Prostate gland (tissue), 2 donors: ENCODE results near the gene ZC3H12A. TPM values are rescaled to one million over a fixed set of nuclear protein-coding genes. Genes with fewer than 3 reads are reported as not detected.

Experiments
- DNase-seq: peaks from one replicate; pipeline ENCODE4 v3.0.0-alpha.2; 2019; ENCODE audit warnings: low spot score
- H3K27ac ChIP-seq, 2 donors: fragments of 200-600 bp; sonication (generic); 2 replicates each; pipeline ENCODE4 v1.5.1; 2017 to 2019
- H3K27me3 ChIP-seq: fragments of 200-600 bp; sonication (generic); replicated peaks from 2 replicates; pipeline ENCODE4 v1.5.1; 2019; ENCODE audit not compliant: insufficient read depth
- H3K36me3 ChIP-seq, 2 donors: fragments of 200-600 bp; sonication (generic); 1 replicate in 1 of 2; 2 replicates in 1 of 2; pipeline versions ENCODE4 v1.5.1 to v1.8.1; 2017 to 2019
- H3K4me1 ChIP-seq: fragments of 200-600 bp; sonication (generic); replicated peaks from 2 replicates; pipeline ENCODE4 v1.5.1; 2019
- H3K4me3 ChIP-seq, 2 donors: fragments of 200-600 bp; sonication (generic); 2 replicates each; pipeline ENCODE4 v1.5.1; 2017 to 2019
- H3K9me3 ChIP-seq: fragments of 200-600 bp; sonication (generic); 2 replicates; pipeline ENCODE4 v1.5.1; 2017
- CTCF ChIP-seq, 4 experiments: fragments of 200-600 bp in 2 of 4; fragments of 450-650 bp in 2 of 4; sonication (generic) in 2 of 4; IDR thresholded peaks; 1 replicate in 3 of 4; 2 replicates in 1 of 4; pipeline ENCODE4 v1.5.1; 2016 to 2019; ENCODE audit warnings: antibody characterized with exemption in 4 of 4, mild to moderate bottlenecking in 2 of 4, moderate library complexity in 2 of 4
- POLR2A ChIP-seq: fragments of 450-650 bp; IDR thresholded peaks from one replicate; pipeline ENCODE4 v1.6.1; 2016; ENCODE audit warnings: antibody characterized with exemption, mild to moderate bottlenecking
- POLR2AphosphoS5 ChIP-seq: sonication (generic); formaldehyde crosslinking; IDR thresholded peaks from one replicate; pipeline ENCODE4 v1.6.1; 2017; ENCODE audit warnings: antibody characterized with exemption
- WGBS: methylation state at CpG from one replicate; pipeline ENCODE4 v1.1.5; 2018; 5-methylcytosine and 5-hydroxymethylcytosine counted together
- intact Hi-C: fragments of 100-400 bp; cut with DNase I; formaldehyde crosslinking; loops from one replicate; pipeline ENCODE4 v1.14.2; 2022
- total RNA-seq, 2 donors: library from RNA; depleted of rRNA; stranded (reverse); fragments of >200 nt; gene quantifications; one replicate each; pipeline ENCODE4 v1.1.0, GENCODE V29; 2016

The ZC3H12A gene
- total RNA-seq, 2 donors from 2014 or later = 74.4 to 97.1 TPM

DNA sequence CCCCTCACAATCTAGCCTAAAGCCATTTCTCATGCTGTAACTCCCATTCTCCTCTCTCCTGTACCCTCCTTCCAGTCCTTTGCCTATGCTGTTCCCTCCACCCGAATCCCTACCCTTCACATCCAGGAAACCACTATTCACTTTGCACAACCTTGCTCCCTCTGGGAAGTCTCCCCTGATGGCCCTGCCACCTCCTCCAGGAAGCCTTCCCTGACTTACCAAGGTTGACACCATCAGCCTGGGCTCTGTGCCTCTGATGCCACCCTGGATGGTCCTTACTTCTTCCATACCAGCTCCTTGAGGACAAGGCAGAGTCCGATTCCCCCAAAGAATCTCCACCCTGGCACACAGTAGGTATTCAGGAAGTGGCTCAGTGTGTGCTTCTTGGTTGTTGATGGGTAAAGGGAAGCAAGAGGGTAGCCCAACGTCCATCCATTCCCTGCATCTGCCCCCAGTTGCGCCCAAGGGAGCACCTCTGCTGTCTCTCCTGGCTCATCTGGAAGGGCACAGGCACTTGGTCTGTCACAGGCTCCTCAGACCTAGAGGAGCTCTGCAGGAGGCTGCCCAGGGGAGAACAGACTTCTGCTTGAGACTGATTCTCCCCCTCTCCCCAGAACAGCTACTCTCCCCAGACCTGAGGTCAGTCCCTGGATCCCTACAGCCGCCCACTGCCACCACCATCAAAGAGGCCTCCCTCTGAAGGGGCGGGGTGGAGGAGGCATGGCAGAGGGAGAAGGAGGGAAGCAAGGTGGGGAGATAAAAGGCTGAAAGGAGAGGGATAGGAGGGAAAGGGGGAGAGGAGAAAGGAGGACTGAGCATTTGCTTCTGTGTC lies 36.1 kb upstream of the ZC3H12A start:
- Histone ChIP-seq H3K27me3 (peaks cover 7% of the 10 kb centered on the region), H3K27ac (no peak overlapping the region), H3K36me3 (no peaks in the 10 kb centered on the region), H3K4me1 (no peaks in the 10 kb centered on the region), H3K9me3 (no peaks in the 10 kb centered on the region), H3K4me3 (no peak overlapping the region)
- intact Hi-C loops = no loop called here
- DNase-seq = no peak
- TF ChIP-seq CTCF (IDR thresholded peaks at IDR 0.05) (no peak), POLR2A (no peak), POLR2AphosphoS5 (no peak)
- WGBS = 74% methylated on average over 6 of the region's 6 CpGs

DNA sequence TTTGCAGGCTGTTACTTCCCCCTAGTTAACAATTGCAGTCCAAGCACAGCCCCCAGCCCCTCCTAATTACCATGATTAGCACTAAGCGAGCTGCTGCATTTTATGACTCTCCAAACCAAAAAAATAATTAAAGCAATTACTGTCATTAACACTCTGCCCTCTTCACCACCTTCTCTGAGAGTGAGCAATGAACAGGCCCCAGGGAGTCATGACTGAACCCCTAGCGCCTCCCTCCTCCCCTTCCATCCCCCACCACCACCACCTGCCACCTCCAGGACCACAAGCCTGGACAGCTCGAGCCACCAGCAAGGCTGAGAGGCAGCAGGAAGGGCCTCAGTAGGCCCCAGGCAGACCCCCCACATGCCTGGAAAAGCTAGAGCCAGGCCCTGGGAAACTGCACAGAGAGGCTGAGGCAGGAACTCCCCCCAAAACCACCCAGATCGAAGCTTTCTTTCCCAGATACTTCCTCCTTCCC lies 35.5 kb upstream of the ZC3H12A start:
- Histone ChIP-seq H3K36me3 (no peaks in the 10 kb centered on the region), H3K4me1 (no peaks in the 10 kb centered on the region), H3K27ac (no peak overlapping the region), H3K27me3 (peaks cover 7% of the 10 kb centered on the region), H3K9me3 (no peaks in the 10 kb centered on the region), H3K4me3 (no peak overlapping the region)
- intact Hi-C loops = no loop called here
- TF ChIP-seq CTCF (IDR thresholded peaks at IDR 0.05) (no peak), POLR2AphosphoS5 (no peak), POLR2A (no peak)
- DNase-seq = no peak
- 52% methylated on average over 4 of the region's 4 CpGs for WGBS

GRCh38 chr1:37439349-37439995 lies 34.9 kb upstream of the ZC3H12A start:
- Histone ChIP-seq H3K27ac (no peak overlapping the region), H3K4me3 (no peak overlapping the region), H3K9me3 (no peaks in the 10 kb centered on the region), H3K27me3 (peaks cover 7% of the 10 kb centered on the region), H3K4me1 (no peaks in the 10 kb centered on the region), H3K36me3 (no peaks in the 10 kb centered on the region)
- intact Hi-C loops = no loop called here
- WGBS = 47% methylated on average over 2 of the region's 2 CpGs
- no peak for DNase-seq
- TF ChIP-seq POLR2AphosphoS5 = no peak
- no peak for TF ChIP-seq CTCF (IDR thresholded peaks at IDR 0.05)
- no peak for TF ChIP-seq POLR2A

DNA sequence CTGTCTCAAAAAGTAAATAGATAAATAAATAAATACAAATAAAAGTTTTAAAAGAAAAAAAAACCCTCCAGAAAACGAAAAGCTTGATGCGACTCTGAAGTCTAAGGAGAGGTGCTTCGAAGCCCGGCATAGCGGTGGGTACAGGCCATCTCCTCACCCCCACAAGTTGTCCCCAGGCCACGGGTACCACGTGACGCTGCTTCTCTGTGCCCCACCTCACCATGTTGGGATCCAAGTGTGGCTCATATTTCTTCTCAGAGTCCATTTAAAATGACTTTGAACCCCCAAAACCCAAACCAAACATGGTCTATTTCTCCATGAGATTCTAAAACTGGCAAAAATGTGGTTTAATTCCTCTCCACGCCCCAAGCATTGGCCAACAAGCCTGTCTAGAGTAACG lies 32.9 kb upstream of the ZC3H12A start:
- Histone ChIP-seq H3K27ac (no peak overlapping the region), H3K4me1 (no peaks in the 10 kb centered on the region), H3K9me3 (no peaks in the 10 kb centered on the region), H3K27me3 (peaks cover 7% of the 10 kb centered on the region), H3K4me3 (no peak overlapping the region), H3K36me3 (no peaks in the 10 kb centered on the region)
- intact Hi-C loops = no loop called here
- DNase-seq = no peak
- no peak for TF ChIP-seq CTCF (IDR thresholded peaks at IDR 0.05)
- no peak for TF ChIP-seq POLR2A
- 77% methylated on average over 10 of the region's 10 CpGs for WGBS
